Measurements from ENCODE around the gene NKD1.

NKD1 gene

GRCh38 chr16:50516401-50516800 is 31.8 kb upstream of the NKD1 start:
- TF ChIP-seq SIN3A (IDR thresholded peaks at IDR 0.05; ENCODE audit: borderline replicate concordance, insufficient read depth, low read length): no peak
- TF ChIP-seq POLR2AphosphoS5 (IDR thresholded peaks at IDR 0.05; ENCODE audit: low read depth, low read length): no peak
- no peak for TF ChIP-seq TAF1 (IDR thresholded peaks at IDR 0.05; ENCODE audit: borderline replicate concordance, insufficient read depth, low read length)
- no peak for TF ChIP-seq FOXP2 (optimal IDR thresholded peaks at IDR 0.05; ENCODE audit: borderline replicate concordance, extremely low read depth, extremely low read length, insufficient read depth)
- TF ChIP-seq REST (IDR thresholded peaks at IDR 0.05; ENCODE audit: insufficient read depth in 1 of 2, low read depth in 2 of 2, low read length in 2 of 2): no peak

GRCh38 chr16:50516890-50517289 is 31.3 kb upstream of the NKD1 start:
- TF ChIP-seq FOXP2 (optimal IDR thresholded peaks at IDR 0.05; ENCODE audit: borderline replicate concordance, extremely low read depth, extremely low read length, insufficient read depth) (no peak), TAF1 (IDR thresholded peaks at IDR 0.05; ENCODE audit: borderline replicate concordance, insufficient read depth, low read length) (no peak), POLR2AphosphoS5 (IDR thresholded peaks at IDR 0.05; ENCODE audit: low read depth, low read length) (no peak), SIN3A (IDR thresholded peaks at IDR 0.05; ENCODE audit: borderline replicate concordance, insufficient read depth, low read length) (no peak)

GRCh38 chr16:50517450-50518252 is 30.5 kb upstream of the NKD1 start:
- no peak for TF ChIP-seq SIN3A (IDR thresholded peaks at IDR 0.05; ENCODE audit: borderline replicate concordance, insufficient read depth, low read length)

DNA sequence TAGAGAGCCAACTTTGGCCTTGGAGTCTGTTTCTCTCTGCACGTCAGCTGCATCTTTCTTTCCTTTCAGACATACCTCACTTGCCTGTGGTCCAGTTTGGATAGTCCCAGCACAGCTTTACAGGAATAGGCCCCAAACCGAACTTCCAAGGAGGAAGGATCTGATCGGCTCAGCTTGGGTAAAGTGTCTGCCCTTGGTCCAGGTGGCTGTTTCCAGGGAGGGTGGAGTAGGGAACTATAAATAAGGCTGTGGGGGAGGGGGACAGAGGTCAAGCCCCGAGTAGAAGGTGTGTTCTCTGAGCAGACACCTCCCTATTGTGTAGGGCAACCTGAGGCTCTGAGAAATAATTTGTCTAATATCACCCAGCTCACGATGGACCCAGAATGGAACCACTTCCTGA is 29.2 kb upstream of the NKD1 start:
- TF ChIP-seq SIN3A (IDR thresholded peaks at IDR 0.05; ENCODE audit: borderline replicate concordance, insufficient read depth, low read length): no peak
- no peak for TF ChIP-seq TAF1 (IDR thresholded peaks at IDR 0.05; ENCODE audit: borderline replicate concordance, insufficient read depth, low read length)
- no peak for TF ChIP-seq POLR2AphosphoS5 (IDR thresholded peaks at IDR 0.05; ENCODE audit: low read depth, low read length)
- TF ChIP-seq REST (IDR thresholded peaks at IDR 0.05; ENCODE audit: insufficient read depth in 1 of 2, low read depth in 2 of 2, low read length in 2 of 2): no peak
- no peak for TF ChIP-seq FOXP2 (optimal IDR thresholded peaks at IDR 0.05; ENCODE audit: borderline replicate concordance, extremely low read depth, extremely low read length, insufficient read depth)

- TF ChIP-seq REST (IDR thresholded peaks at IDR 0.05; ENCODE audit: insufficient read depth in 1 of 2, low read depth in 2 of 2, low read length in 2 of 2) (no peak), SIN3A (IDR thresholded peaks at IDR 0.05; ENCODE audit: borderline replicate concordance, insufficient read depth, low read length) (no peak), POLR2AphosphoS5 (IDR thresholded peaks at IDR 0.05; ENCODE audit: low read depth, low read length) (no peak), FOXP2 (optimal IDR thresholded peaks at IDR 0.05; ENCODE audit: borderline replicate concordance, extremely low read depth, extremely low read length, insufficient read depth) (no peak)
Measured at GRCh38 chr16:50519602-50520001, 28.6 kb upstream of the NKD1 start.

- TF ChIP-seq FOXP2 (optimal IDR thresholded peaks at IDR 0.05; ENCODE audit: borderline replicate concordance, extremely low read depth, extremely low read length, insufficient read depth) (no peak), POLR2AphosphoS5 (IDR thresholded peaks at IDR 0.05; ENCODE audit: low read depth, low read length) (no peak), TAF1 (IDR thresholded peaks at IDR 0.05; ENCODE audit: borderline replicate concordance, insufficient read depth, low read length) (no peak), REST (IDR thresholded peaks at IDR 0.05; ENCODE audit: insufficient read depth in 1 of 2, low read depth in 2 of 2, low read length in 2 of 2) (no peak), SIN3A (IDR thresholded peaks at IDR 0.05; ENCODE audit: borderline replicate concordance, insufficient read depth, low read length) (no peak)
Measured at GRCh38 chr16:50520451-50521245, 27.5 kb upstream of the NKD1 start.
